Skeletal muscle tissue (tissue), 4 donors: Measurements from ENCODE around the gene TMEM187. TPM values are rescaled to one million over a fixed set of nuclear protein-coding genes. Genes with fewer than 3 reads are reported as not detected.
A peak's percentile ranks its signal among the peaks of the same experiment; 100 is the strongest.

Source experiments
- H3K27ac ChIP-seq: one replicate; pipeline ENCODE4 v1.7.0; 2013; ENCODE audit warnings: mild to moderate bottlenecking, low read depth, low read length, inconsistent platforms
- H3K27me3 ChIP-seq, 3 donors: one replicate each; pipeline ENCODE4 v1.7.0; 2013; ENCODE audit warnings: low read length in 3 of 3; ENCODE audit not compliant: control insufficient read depth in 3 of 3, insufficient read depth in 3 of 3
- H3K36me3 ChIP-seq, 3 donors: one replicate each; pipeline ENCODE4 v1.7.0; 2013; ENCODE audit warnings: low read length in 3 of 3; ENCODE audit not compliant: control insufficient read depth in 3 of 3, insufficient read depth in 3 of 3
- H3K4me1 ChIP-seq, 3 donors: one replicate each; pipeline ENCODE4 v1.7.0; 2013; ENCODE audit warnings: low read length in 3 of 3, mild to moderate bottlenecking in 3 of 3; ENCODE audit not compliant: control insufficient read depth in 3 of 3, insufficient read depth in 3 of 3
- H3K4me3 ChIP-seq, 3 donors: one replicate each; pipeline ENCODE4 v1.7.0; 2013; ENCODE audit warnings: low read length in 3 of 3
- H3K9ac ChIP-seq, 3 donors: one replicate each; pipeline ENCODE4 v1.7.0; 2013; ENCODE audit warnings: low read length in 3 of 3, mild to moderate bottlenecking in 3 of 3, moderate library complexity in 2 of 3, low read depth in 1 of 3
- H3K9me3 ChIP-seq, 3 donors: one replicate each; pipeline ENCODE4 v1.7.0; 2013; ENCODE audit warnings: low read length in 3 of 3; ENCODE audit not compliant: control insufficient read depth in 3 of 3
- total RNA-seq: library from RNA; depleted of rRNA; stranded (reverse); fragments of >200 nt; gene quantifications from one replicate; pipeline ENCODE4 v1.2.3, GENCODE V29; 2014
- donor health status: Osteomylitis.

The TMEM187 gene
- total RNA-seq, 1 donor from 2014 or later, result 2.1 TPM

DNA sequence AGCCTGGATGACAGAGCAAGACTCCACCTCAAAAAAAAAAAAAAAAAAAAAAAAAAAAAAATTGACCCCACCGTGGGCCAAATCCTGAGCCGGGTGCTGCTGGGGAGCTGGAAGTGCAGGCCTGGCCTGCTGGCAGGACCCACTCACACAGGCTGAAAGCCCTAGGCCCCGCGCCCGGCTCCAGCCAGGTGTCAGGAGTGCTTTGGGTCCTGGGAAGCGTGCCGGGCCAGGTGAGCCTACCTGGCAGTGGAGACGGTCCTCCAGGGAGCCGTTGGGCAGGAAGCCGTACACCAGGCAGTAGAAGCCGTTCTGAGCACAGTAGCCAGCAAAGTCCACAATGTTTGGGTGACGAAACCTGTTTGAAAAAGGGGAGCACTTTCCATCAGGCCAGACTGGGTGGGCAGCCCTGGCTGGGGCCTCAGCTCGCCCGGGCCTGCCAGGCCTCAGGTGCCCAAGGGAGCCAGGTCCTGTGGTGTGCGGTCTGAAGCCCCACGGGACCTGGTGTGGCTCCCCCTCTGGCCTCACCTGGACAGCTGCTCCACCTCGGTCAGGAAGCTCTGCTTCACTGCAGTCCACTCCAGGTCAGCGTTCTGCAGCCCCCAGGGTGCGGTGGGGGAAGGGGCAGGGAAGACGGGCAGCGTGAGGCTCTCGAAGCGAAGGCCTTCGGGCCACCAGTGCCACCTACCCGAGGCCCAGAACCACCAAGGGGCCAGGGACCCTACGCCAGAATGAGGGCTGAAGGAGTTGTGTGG, 45.4 kb downstream of the TMEM187 start:
- H3K27me3 ChIP-seq, result no peaks in the 10 kb centered on the region
- H3K4me1 ChIP-seq, result peaks cover 17 to 35% (median 18%) of the 10 kb centered on the region in 3 donors
- no peak overlapping the region for H3K27ac ChIP-seq
- H3K9ac ChIP-seq, result peak overlapping the region in 1 of 3 donors; percentile 62
- no peaks in the 10 kb centered on the region for H3K9me3 ChIP-seq
- peaks cover 3 to 6% (median 4%) of the 10 kb centered on the region in 3 donors for H3K36me3 ChIP-seq
- no peak overlapping the region for H3K4me3 ChIP-seq

DNA sequence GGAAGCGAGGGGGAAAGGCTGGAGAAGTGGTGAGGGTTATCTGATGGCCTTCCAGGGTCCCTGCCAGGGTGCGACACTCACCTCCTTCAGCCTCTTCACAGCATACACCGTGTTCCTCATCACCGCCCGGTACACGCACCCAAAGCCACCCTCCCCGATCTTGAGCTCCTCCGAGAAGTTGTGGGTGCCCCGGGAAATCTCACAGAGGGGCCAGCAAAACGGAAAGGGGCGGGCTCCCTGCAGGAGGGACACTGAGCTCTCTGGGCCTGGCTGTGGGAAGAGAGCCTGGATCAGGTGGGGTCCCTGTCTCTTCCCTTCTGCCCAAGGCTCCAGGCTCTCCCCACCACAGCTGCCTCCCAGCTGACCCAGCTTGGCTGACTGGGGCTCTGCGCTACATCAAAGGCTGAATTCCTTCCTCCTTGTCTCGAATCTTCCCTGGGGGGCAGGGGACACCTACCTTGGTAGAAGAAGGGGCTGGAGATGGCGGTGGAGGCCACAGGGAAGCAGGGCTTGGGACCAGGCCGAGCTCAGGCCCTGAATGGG, 46.0 kb downstream of the TMEM187 start:
- Histone ChIP-seq H3K27ac (peak overlapping the region; percentile 60), H3K27me3 (no peaks in the 10 kb centered on the region)

DNA sequence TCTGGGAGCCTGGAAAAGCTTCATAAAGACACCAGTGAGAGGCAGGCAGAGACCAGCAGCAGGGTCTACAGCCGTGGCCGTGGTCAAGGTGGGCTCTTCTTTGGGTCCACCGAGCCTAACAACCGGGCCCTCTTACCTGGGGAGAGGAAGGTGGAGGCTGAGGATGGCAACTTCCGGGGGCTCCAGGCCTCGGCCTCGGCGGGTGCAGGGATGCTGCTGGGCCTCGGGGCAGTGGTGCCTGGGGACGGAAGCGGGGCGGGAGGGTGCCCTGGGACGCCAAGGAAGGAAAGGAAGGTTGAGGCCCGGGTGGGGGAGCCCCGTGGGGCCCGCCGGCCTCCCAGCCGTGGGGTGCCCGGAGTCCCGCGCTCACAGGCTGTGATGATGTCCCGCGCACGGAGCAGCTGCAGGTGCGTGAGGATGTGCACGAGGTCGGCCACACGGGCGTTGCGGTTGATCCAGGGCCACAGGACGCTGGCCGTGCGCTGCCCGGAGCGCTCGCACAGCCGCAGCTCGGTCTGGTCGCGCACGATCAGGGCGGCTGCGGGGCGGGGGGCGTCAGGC, 46.6 kb downstream of the TMEM187 start:
- H3K4me3 ChIP-seq, result peak overlapping the region; percentile 52 to 65 (median 63)
- H3K9me3 ChIP-seq, result no peaks in the 10 kb centered on the region
- peak overlapping the region; percentile 60 for H3K27ac ChIP-seq
- H3K9ac ChIP-seq, result peak overlapping the region; percentile 10 to 71 (median 62)
- peaks cover 3 to 6% (median 4%) of the 10 kb centered on the region in 3 donors for H3K36me3 ChIP-seq
- no peaks in the 10 kb centered on the region for H3K27me3 ChIP-seq
- peaks cover 15 to 36% (median 18%) of the 10 kb centered on the region in 3 donors for H3K4me1 ChIP-seq

More for the DNA sequence above, 46.0 kb downstream of the TMEM187 start:
- Histone ChIP-seq H3K9ac (peak overlapping the region; percentile 10 to 71 (median 62)), H3K36me3 (peaks cover 3 to 6% (median 4%) of the 10 kb centered on the region in 3 donors), H3K9me3 (no peaks in the 10 kb centered on the region), H3K4me1 (peaks cover 17 to 35% (median 18%) of the 10 kb centered on the region in 3 donors), H3K4me3 (peak overlapping the region; percentile 52 to 65 (median 63))

DNA sequence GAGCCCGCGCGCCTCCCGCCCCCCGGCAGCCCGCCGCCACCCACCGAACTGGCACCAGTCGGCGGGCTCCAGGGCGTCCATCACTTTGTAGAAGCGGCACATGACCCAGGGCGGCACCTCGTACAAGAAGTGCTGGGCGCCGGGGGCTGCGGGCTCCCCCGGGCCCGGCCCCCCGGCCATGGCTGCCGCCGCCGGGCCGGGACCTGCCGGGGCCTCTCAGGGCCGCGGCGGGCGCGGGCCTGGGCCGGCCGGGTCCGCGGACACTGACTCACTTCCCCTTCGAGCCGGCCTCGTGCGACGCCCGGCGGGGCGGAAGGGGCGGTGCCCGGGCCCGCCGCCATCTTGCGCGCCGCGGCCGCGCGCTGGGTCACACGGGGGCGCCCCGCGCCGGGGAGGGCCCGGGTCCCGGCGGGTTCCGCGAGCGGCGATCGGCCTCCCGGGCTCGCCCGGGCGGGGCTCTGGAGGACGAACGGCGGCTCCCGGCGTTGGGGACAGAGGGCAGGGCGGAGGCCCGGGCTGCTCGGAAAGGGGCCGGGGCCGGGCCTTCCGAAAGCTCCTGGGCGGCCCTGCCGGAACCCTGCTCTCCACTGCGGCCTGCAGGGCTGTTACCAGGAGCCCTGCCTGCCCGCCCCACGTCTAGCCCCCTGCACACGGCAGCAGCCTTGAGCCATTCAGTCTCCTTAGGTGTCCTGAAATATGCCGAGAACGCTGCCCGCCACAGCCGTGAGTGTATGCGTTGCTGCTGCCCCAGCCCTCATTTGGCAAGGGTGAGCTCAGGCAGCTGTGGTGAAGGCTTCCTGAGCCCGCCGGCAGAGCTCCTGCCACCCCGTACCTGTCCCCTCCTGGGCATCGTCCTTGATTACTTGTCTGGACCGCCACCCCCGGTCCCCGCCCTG, 47.3 kb downstream of the TMEM187 start, which contains the start of gene IRAK1:
Gene IRAK1, minus strand, starts transcription at position 270 of the 896 bp plus-strand sequence. Its CDS starts 90 bp downstream, at position 180.
- Histone ChIP-seq H3K27ac (peak within 1 kb of the TSS; percentile 84), H3K4me3 (peak within 1 kb of the TSS; percentile 62 to 71 (median 69)), H3K9ac (peak within 1 kb of the TSS; percentile 74 to 83 (median 81)), H3K27me3 (peaks cover 0 to 2% (median 0%) of the 10 kb centered on the region in 3 donors), H3K9me3 (no peaks in the 10 kb centered on the region), H3K4me1 (peaks cover 15 to 37% (median 18%) of the 10 kb centered on the region in 3 donors), H3K36me3 (peaks cover 3 to 6% (median 4%) of the 10 kb centered on the region in 3 donors)

- Histone ChIP-seq H3K9ac (peak overlapping the region; percentile 74 to 83 (median 81)), H3K9me3 (no peaks in the 10 kb centered on the region), H3K36me3 (peaks cover 3 to 5% (median 4%) of the 10 kb centered on the region in 3 donors), H3K27me3 (peaks cover 0 to 2% (median 0%) of the 10 kb centered on the region in 3 donors), H3K27ac (peak overlapping the region; percentile 84), H3K4me1 (peaks cover 15 to 43% (median 23%) of the 10 kb centered on the region in 3 donors), H3K4me3 (peak overlapping the region; percentile 62 to 71 (median 69))
These were observed 48.1 kb downstream of the TMEM187 start for GRCh38 chrX:154020536-154021115.

DNA sequence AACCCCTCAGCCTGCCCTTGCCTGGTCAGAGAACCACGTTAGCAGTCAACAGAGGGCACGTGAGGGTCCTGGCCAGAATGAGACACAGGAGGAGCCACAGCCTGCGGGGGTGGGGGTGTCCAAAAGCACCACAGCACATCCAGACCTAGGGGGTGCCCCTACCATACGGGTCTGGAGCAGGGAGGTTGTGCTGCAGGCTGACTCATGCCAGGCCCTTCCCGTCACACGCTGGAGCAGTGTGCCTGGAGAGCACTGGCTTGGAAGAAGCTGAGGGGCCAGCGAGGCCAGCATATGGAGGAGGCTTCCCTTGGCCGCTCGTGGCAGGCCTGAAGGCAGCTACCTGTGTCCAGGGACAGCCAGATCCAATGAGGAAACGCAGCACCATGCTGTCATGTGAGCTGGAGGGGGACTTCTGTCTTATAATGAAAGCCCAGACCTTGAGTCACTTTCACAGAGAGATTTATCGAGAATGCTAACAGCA, 48.6 kb downstream of the TMEM187 start:
- H3K9ac ChIP-seq, result peak overlapping the region in 1 of 3 donors; percentile 16
- peaks cover 15 to 43% (median 26%) of the 10 kb centered on the region in 3 donors for H3K4me1 ChIP-seq
- H3K27ac ChIP-seq, result peak overlapping the region; percentile 84
- no peaks in the 10 kb centered on the region for H3K9me3 ChIP-seq
- peaks cover 0 to 2% (median 0%) of the 10 kb centered on the region in 3 donors for H3K27me3 ChIP-seq
- no peak overlapping the region for H3K4me3 ChIP-seq
- H3K36me3 ChIP-seq, result peaks cover 0 to 3% (median 1%) of the 10 kb centered on the region in 3 donors

GRCh38 chrX:154022108-154022507, 49.6 kb downstream of the TMEM187 start:
- Histone ChIP-seq H3K36me3 (no peaks in the 10 kb centered on the region), H3K4me1 (peaks cover 15 to 43% (median 26%) of the 10 kb centered on the region in 3 donors), H3K4me3 (no peak overlapping the region), H3K9me3 (no peaks in the 10 kb centered on the region), H3K27ac (no peak overlapping the region), H3K9ac (peak overlapping the region in 1 of 3 donors; percentile 25), H3K27me3 (peaks cover 0 to 2% (median 0%) of the 10 kb centered on the region in 3 donors)

DNA sequence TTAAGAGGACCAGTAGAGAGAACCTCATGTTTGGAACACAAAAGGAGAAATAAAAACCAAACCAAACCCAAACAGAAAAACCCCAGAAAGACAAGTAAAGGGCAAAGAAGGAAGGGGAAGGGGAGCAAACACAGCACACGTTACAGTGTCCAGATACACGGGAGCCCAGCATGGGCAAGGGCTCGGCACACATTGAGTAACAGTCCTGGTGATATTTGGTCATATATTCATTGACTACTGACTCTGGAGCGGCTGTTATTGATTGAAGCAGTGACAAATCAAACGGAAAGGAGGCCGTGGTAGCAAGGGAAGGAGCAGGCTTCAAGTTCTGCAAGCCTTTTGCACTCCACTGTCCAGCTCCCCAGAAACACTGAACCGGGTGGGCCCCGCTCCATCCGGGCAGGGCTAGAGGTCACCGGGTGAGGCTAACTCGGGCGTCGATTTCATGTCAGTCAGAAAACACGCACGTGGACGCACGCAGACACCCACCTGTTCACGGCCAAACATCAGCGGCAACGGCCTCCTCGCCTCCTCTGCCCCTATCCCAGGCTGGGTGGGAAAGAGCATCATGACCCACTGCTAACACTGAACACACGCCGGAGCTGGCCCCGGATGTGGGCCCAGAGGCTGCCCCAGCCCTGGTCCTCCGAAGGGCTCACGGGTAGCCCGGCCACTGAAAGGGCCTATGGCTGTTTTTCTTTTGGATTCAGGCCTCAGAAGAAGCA, 50.9 kb downstream of the TMEM187 start:
- Histone ChIP-seq H3K9me3 (no peaks in the 10 kb centered on the region), H3K4me3 (no peak overlapping the region), H3K4me1 (peaks cover 14 to 35% (median 25%) of the 10 kb centered on the region in 3 donors), H3K27me3 (peaks cover 0 to 2% (median 0%) of the 10 kb centered on the region in 3 donors), H3K27ac (no peak overlapping the region), H3K9ac (no peak overlapping the region), H3K36me3 (peaks cover 0 to 2% (median 1%) of the 10 kb centered on the region in 3 donors)
